GM19023 (cell line): ENCODE measurements around the gene GMFB.
A peak's percentile ranks its signal among the peaks of the same experiment; 100 is the strongest.

Experiments used
- ATAC-seq: cut with Tn5 transposase; IDR thresholded peaks from one replicate; pipeline ENCODE4 v1.9.1; 2021; ENCODE audit warnings: mild to moderate bottlenecking, moderate library complexity; ENCODE audit not compliant: unreplicated experiment

Gene GMFB

DNA sequence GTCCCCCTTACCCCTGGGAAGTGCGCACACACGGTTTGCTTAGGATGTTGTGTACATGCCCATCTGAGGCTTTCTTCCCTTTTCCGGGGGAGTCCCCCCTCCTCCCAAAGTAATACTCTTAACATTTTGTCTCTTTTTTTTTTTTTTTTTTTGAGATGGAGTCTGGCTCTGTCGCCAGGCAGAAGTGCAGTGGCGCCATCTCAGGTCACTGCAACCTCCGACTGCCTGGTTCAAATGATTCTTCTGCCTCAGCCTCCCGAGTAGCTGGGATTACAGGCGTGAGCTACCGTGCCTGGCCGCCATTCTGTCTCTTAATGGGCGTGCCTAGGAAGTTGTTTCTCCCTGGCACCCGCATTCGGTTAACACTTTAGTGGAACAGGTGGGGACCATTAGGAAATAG lies 4.5 kb upstream of the GMFB start:
- ATAC-seq = no peak

DNA sequence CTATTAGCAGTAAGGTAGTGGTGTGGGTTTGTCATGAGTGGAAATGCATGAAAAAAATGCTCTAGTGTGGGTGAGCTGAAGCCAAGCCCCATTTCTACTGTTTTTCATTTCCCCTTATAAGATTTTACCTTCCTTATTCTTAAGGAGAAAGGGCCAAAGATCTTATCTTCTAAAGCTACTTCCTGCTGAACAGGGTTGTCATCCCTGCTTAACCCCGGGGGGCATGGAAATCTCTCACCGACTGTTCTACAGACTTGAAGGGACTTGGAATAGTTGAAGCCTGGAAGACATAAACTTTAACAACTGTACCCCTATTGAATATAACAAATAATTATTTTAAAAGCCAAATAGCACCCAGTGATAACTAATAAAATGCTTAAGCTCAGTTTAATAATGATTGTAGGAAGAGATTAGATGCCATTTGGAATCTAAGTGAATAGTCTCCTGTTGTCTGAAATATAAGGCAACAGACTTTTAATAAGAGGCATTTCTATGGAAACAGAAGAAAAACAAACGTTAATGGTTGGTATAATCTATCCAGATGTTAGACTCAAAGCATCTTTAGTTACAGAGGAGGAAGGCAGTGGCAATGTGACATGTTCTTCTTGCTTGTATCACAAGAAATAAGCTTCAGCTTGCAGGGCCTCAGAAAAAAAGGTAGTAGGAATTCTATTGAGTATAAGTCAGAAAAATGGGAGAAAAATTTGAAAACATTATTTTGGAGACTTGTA lies 1.8 kb upstream of the GMFB start:
- no peak for ATAC-seq

DNA sequence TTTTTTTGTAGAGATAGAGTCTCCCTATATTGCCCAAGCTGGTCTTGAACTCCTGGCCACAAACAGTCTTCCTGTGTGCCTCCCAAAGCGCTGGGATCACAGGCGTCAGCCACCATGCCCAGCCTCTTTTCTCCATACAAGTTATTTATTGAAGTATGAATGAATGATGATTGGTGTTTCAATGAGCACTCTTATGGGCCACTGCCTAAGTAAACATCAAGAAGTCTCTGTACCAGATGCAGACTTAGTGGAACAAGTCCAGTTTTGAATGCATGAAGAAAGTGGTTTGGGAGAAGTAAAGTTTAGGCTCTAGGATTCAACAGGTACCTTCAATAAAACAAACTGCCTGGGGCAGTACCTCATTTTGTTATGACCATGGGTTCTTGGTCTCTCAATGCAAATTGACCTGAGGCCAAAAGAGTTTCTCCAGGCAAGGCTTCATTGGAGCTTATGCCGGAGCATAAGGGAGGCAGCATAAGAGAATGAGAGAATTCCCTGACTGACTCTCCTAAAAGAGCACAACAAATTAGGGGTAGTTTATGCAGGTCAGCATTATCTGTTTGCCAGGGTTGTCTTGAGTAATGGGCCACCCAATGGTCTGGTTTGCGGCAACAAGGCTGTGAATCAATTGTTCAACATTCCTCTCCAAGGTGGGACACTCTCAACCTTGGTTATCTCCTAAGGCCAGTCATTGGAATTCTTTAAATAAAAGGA lies 1.1 kb upstream of the GMFB start:
- no peak for ATAC-seq

DNA sequence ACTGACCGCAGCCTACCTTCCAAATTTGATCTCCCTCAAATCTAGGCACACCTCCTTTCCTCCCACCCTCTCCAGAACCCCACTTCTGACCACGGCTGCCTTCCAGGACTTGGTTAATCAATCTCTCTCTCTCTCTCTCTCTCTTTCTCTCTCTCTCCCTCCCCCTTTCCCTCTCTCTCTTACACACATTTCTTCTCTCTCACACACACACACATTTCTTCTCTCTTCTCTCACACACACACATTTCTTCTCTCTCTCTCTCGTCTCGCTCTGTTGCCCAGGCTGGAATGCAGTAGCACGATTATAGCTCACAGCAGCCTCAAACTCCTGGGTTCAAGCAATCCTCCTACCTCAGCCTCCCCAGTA lies 521 bp upstream of the GMFB start:
- peak; percentile 3 for ATAC-seq

DNA sequence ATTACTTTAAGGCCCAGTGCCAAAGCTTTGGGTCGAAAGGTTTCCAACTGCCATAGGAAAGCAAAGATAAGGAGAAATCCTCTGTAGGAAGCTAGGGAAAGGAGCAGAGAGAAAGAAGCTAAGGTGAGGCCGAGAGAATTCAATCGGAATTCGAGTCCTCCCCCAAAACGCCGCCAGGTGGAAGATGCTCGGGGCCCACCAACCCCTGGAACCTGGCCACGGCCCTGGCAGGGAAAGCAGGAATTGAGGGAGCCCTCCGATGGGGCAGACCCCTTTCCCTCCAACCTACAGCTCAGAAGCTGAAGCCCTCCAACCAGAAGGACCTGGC lies 498 bp downstream of the GMFB start:
- no peak for ATAC-seq

DNA sequence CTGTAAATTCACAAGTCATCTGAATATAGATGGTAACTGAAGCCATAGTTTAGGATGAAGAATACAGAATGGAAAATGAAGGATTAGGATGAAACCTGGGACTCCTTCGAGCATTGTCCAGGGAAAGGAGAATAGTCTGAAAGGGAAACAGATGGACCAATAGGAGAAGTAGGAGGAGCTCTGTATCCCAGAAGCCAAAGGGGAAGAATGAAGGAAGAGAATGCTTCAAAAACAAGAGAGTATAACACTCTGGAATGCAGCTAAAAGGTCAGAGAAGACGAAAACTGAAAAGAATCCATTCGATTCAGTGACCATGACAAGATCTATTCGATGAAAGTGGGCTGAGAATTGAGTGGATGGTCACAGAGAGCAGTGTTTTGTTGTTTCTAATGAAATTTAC lies 1.0 kb downstream of the GMFB start:
- ATAC-seq = no peak

DNA sequence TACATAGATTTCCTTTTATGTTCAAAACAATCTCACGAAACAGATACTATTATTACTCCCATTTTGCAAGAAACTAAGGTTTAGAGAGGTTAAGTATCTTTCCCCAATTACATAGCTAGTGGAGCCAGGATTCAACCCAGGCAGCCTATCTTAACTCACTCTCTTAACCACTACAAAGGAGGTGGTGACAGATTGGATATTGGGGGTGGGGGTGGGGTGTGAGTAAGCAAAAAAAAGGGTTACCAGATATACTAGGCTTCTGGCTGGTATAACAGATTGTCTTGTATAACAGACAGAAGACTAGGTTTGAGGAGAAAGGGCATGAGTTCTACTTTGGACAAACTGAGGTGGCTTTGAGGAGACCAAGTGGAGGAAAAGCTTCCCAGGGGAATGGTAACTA lies 2.1 kb downstream of the GMFB start:
- no peak for ATAC-seq

DNA sequence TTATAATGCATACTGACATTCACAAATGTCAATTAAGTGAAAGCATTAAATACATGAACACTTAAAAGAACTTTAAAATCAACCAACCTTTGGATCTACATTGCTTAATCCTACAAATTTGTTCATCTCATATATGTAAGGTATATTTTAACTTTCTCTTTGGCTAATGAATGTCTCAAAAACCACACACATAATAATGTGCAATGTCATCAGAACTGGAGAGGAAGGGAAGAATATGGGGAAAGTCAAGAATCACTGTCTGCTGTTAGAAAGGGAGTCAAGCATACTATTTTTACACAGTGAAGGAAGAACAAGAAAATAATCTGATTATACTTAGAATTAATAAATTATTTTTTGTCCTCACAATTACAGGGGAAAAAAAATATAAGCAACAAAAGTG lies 4.9 kb downstream of the GMFB start:
- no peak for ATAC-seq

DNA sequence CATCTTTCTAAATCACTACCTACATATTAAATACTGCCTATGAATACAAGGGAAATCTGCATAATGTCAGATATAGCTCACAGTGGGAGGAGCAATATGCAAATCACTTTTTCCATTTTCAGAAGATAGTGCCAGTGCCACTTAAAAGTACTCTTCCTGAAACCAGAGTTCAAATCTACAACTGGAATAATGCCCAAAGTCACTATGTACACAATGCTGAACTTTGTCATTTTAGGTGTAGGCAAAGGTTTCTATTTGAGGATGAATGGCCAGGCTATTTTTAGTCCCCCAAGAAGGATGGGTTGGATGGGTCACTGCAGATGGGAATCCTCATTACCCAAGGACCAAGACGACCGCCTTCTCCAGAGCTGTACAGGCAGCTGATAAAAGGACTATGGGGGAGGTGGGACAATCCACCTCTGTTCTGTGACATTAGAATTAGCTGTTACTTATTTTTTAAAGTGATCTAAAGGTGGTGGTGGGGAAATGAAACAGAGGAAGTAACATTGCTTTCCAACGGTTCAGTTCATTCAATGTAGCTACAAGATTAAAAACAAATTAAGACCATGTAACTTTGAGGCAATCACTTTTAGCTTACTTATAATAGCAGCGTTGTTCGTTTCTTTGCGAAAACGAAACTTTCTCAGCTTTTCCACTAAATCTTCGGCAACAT lies 5.6 kb downstream of the GMFB start:
- ATAC-seq = no peak

DNA sequence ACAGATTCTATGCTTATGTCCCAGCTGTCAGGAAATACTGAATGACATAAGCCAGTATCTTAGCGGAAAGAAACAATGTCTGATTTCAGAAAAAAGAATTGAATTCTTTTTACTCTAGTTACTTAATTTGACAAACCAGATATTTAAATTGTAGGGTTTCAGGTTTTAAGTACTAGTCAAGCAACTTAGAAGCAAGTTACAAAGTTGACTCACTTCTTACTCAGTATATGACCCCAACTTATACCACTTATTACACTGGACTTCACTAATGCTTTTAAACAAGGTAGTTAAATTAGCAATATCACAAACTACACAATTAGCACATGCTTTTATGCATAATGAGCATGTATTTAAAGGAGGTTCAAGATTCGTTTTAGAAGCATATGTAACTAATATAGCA lies 7.1 kb downstream of the GMFB start:
- no peak for ATAC-seq

DNA sequence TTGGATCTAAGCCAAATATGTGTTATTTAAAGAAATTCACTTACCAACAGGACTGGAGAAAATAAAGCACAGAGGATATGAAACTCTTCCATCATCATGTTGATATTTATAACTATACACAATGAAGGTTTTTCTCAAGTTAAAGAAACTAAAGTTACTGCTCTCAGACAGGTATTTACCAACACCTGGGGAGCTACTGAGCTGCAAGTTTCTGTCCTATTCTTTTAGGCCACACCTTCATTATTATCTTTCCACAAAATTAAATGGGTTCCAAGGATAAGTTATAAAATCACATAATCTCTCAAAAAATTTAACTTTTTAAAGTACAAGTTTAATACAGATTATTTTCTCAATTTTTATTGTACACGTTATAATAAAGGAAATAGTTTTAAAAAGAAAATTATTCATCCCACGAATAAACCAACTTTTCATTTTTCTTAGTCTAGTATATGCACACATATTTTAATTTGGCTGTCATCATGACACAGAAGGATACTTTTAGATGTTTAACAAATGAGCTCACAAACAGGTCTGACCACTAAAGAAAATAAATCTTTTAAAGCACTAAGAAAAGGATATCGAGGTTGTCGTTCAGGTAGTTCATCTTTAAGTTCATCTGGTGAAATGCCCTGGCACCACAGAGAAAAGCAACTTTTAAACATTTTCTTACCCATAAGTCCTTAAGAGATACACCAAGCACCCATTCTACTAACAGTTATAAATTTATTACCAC lies 7.8 kb downstream of the GMFB start:
- no peak for ATAC-seq

DNA sequence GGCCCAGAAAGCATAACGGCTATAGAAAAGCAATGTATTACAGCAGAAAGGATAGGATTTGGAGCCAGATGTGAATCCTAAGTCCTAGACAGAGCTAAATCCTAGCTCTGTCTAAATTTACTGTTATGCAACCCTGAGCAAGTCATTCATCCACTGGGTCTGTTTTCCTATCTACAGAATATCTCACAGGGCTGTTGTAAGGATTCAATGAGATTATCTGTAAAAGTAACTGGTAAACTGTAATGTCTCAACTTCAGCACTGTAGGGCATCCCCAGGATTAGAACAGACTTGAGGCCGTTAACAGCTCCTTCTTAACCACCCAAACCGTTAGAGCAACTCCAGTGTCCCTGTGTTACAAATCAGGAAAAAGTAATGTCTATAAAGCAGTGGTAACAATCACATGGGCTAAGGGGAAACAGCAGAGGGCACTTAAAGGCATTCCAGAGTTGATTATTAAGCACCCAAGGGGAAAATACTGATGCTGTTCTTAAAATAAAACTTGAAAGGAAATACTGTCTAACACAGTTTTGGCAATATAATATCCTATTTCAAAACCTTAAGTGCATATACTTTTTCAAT lies 10.1 kb downstream of the GMFB start:
- no peak for ATAC-seq

DNA sequence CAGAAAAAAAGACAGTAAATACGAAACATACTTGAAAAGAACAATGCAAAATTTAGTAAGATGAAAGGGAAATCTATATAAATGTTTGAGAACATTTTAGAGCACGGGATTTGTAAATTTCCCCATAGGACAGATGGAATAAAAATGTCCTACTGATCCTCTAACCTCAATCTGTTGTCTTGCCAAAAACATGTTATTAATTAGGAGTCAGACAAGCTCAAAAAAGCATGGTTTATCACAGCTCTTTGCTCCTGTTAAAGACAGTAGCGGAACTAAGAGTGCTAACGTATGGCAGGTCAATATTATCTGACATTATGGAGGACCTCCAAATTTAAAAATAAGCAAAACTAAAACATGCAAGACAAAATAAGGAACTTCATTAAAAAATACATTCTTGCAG lies 12.9 kb downstream of the GMFB start:
- no peak for ATAC-seq

DNA sequence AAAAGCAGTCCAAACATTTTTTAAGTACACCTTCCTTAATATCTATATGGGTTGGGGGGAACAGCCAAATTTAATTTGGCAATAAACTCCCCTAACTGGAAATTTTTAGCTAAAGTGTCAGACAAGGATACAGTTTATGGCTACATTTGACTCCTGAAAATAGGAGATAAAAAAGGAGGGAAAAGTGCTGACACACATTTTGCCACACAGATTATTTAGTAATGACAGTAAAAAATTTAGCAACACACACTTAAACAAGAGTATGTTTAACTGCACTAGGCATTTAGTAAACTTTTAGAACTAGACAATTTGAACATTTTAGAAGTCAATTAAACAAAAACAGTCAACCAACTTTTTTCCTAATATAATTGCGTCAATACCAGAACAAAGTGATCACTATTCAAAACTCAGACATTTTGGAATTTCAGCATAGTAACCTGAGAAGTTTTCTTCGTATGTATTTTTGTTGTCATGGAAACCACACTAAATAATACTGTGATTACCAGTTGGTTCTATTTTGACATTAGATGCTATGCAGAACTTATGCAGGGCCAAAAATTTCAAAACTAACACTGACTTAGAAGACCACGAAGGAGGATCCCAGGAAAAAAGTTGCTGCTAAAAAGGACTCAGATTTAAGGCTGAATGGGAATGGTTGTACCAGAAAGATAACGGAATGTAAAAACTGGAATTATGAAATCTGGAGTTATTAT lies 13.4 kb downstream of the GMFB start:
- no peak for ATAC-seq

DNA sequence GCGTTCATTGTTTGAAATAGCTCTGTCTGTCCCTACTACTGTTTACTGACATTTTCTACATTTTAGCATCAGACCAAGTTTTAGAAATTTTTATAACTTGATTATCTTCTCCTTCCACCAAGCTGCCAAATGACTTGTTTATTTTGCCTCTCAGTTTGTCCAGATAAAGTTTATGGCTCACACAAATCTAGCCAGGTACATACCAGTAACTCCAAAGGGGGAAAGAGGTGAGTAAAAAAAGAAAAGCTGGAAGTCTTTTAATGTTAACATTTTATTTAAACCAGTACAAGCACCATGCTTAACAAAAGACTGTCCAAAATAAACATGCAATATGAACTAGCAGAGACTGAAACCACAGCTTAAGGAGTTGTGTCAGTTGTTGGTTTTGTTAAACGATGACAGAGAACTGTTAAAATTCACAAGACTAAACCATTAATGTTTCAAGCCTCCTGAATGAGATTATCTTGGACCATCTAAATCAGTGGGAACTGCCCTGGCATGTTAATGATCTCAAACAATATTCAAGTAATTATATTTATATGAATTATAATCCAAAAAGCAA lies 14.5 kb downstream of the GMFB start:
- no peak for ATAC-seq

DNA sequence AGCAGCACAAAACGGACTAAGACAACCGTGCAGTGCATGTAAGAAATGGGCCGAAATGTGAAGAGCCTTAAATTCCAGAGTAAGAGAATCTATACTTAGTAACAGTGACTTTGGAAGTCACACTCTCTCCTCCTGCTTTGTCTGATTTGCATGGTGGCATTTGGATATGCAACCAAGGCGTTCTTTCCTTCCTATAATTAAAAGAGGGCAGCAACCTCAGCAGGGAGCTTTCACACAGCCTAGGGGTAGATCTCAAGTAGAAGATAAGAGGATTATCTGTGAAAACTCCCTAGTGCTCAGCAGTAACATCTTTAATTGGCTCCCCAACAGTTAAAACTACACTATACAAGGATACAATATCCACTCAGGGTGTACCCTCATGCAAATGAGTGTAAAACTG lies 16.5 kb downstream of the GMFB start:
- ATAC-seq = no peak

DNA sequence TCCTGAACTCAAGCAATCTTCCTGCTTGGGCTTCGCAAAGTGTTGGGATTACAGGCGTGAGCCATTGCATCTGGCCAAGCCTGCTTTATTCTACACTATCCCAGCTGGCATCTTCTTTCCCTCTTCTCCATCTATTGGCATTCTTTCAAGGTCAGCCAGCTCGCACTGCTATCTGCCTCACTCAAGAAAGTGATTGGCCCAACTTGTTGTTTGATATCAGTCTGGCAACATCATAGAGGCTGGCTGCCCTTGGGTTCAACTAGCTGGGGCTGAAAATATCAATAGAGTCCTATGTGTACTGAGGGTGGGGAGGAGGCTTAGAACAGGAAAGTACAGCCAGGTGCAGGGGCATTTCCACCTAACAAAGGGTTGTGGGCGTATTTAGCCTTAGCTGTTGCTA lies 17.1 kb downstream of the GMFB start:
- ATAC-seq = no peak

DNA sequence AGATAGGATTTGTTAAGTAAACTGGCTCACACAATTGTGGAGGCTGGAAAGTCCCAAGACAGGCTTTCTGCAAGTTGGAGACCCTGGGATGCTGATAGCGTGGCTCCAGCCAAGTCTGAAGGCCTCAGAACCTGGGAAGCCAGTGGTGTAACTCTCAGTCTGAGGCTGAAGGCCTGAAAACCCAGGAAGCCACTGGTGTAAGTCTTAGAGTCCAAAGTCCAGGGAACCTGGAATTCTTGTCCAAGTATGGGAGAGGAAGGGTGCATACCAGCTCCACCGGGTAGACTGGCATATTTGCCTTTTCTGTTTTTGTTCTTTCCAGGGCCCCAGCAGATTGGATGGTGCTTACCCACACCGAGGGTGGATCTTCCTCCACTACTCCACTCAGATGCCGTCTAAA lies 18.1 kb downstream of the GMFB start:
- no peak for ATAC-seq

DNA sequence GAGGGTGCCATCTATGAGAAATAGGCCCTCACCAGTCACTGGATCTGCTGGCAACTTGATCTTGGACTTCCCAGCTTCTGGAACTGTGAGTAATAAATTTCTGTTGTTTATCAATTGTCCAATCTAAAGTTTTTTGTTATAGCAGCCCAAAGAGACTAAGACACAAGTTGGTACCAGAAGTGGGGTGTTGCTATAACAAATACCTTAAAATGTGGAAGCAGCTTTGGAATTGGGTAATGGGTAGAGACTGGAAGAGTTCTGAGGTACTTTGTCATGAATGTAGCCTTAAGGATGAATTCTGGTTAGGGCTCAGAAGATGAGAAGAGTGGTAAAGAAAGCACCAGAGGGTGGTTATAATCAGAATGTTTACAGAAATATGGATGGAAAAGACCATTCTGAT lies 21.5 kb downstream of the GMFB start:
- no peak for ATAC-seq

DNA sequence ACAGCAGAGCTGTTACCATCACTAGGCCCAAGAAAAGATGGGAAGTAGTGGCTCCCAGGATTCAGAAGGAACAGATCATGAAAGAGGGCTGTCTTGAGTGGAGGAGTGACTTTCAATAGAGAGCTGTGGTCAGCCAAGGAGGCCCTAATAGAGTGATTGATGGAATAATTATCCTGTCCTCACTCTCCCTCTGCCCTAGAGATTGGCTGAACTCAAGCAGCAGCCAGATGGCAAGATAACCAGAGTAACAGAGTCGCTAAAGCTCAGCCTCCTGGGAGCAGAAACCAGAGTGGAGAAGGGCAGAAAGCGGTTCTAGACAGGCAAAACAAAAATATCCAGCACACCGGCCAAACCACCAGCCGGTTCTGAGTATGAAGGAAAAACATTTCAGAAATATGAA lies 23.1 kb downstream of the GMFB start:
- no peak for ATAC-seq

DNA sequence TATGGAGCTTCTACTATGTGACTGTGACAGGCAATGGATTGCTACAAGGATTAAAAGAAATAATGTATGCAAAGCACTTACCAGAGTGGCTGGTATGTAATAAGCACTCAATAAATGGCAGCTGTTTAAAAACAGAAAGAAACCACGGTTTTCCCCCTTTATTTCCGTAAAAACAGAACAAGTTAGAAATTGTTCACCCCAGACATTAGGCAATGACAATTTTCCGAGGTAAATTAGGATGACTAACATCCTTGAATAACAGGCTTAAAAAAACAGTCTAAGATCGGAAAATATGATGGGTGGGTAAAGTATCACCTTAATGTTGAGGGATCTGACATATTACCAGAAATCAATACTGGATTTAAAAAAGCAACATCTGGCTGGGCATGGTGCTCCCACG lies 26.7 kb downstream of the GMFB start:
- no peak for ATAC-seq
